OCI-LY3 (cell line): Measurements from ENCODE around the gene NEDD4L.

Experiments
- CTCF ChIP-seq: fragments of 200-600, 300-600 bp; sonication (generic); IDR thresholded peaks from 2 replicates; pipeline ENCODE4 v1.5.1; 2014; ENCODE audit warnings: antibody characterized with exemption, low read length, low read depth
- EZH2phosphoT487 ChIP-seq: fragments of 200-600 bp; shearing (Covaris generic); IDR thresholded peaks from 2 replicates; pipeline ENCODE4 v1.6.1; 2018; ENCODE audit warnings: antibody characterized with exemption, mixed run types, low read depth

DNA sequence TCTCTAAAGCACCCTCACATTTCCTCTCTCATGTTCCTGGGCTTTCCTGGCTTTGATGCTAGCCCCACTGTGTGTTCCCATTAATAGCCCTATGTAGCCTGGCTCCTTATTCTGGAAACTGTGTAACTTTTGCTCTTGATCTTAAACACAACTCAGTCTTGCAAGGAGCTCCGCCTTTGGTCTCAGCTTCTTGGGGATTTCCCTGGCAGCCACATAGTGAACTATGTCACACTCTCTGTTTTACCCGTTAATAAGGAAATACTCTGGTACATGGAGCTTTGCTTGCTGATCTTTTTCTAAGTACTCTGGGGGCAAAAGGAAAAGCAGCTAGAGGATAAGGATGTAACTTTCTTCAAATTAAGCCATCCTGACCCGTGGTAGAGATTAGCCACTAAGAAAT lies 259.3 kb downstream of the NEDD4L start:
- TF ChIP-seq CTCF (no peak), EZH2phosphoT487 (no peak)
